Measurements from ENCODE around the gene TXNRD2. TPM values are rescaled to one million over a fixed set of nuclear protein-coding genes. Genes with fewer than 3 reads are reported as not detected.

TXNRD2 gene
- total RNA-seq, 6 experiments from 2014 or later, result 35.9 to 47.8 (median 44.3) TPM

GRCh38 chr22:19882446-19883381, 58.9 kb downstream of the TXNRD2 start:
- no CpG with 5 or more reads among the region's 26 CpGs for WGBS (ENCODE audit: insufficient coverage, low coverage, low lambda C conversion rate, missing lambda C conversion rate)
- Histone ChIP-seq H3K4me3 (no peak overlapping the region), H3K9me3 (no peaks in the 10 kb centered on the region), H3K36me3 (no peaks in the 10 kb centered on the region), H3K27me3 (no peaks in the 10 kb centered on the region), H3K4me1 (no peaks in the 10 kb centered on the region), H3K27ac (no peak overlapping the region)
- ATAC-seq (no peak), DNase-seq (peak in 2 of 3 donors; percentile 5 to 47)
- intact Hi-C loops (cut with DNase I), result no loop called here
- TF ChIP-seq CTCF (IDR thresholded peaks at IDR 0.05), result no peak
- TF ChIP-seq POLR2A (IDR thresholded peaks at IDR 0.05), result no peak

DNA sequence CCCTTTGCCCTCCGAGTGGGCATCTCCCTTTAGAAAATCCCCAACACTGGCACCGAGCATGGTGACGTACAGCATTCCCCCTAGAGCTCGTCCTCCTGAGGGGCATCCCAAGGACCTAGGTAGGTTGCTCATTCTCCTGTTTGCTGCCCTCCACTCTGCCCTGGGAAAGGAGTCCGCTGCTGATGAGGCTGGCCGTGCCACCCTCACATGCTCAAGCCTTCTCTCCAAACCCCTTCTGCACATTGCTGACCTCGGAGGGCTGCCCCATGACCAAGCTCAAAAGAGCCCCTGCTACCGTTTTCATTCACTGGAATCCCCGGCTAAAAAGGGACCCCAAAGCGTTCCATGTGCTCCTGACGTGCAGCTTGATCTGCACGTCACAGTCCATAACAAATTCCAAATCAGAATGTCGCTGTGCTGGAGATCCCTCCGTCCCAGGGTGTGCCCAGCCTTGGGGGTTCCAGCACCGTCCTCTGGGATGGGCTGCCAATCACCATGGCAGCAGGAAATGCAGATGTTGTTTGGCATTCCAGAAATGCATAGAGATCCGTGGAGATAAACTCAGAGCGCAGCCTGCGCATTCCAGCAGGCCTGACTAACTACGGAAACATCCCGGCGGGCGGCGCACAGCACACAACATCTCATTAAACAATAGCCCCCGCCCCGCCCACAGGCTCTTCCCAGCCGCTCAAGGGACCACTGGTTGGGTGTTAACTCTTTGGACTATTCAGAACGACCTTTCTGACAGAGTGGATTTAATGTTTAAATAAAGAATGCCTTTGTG, 60.6 kb downstream of the TXNRD2 start:
- H3K36me3 ChIP-seq, result no peaks in the 10 kb centered on the region
- WGBS (ENCODE audit: insufficient coverage, low coverage, low lambda C conversion rate, missing lambda C conversion rate), result 75% methylated on average over 17 of the region's 27 CpGs
- H3K27me3 ChIP-seq, result no peaks in the 10 kb centered on the region
- peak in 1 of 3 donors; percentile 18 for DNase-seq
- no peak overlapping the region for H3K27ac ChIP-seq
- no peaks in the 10 kb centered on the region for H3K9me3 ChIP-seq
- no peak for ATAC-seq
- no peak for TF ChIP-seq POLR2A (IDR thresholded peaks at IDR 0.05)
- no peak for TF ChIP-seq CTCF (IDR thresholded peaks at IDR 0.05)
- H3K4me3 ChIP-seq, result no peak overlapping the region
- intact Hi-C loops (cut with DNase I), result no loop called here
- no peaks in the 10 kb centered on the region for H3K4me1 ChIP-seq

DNA sequence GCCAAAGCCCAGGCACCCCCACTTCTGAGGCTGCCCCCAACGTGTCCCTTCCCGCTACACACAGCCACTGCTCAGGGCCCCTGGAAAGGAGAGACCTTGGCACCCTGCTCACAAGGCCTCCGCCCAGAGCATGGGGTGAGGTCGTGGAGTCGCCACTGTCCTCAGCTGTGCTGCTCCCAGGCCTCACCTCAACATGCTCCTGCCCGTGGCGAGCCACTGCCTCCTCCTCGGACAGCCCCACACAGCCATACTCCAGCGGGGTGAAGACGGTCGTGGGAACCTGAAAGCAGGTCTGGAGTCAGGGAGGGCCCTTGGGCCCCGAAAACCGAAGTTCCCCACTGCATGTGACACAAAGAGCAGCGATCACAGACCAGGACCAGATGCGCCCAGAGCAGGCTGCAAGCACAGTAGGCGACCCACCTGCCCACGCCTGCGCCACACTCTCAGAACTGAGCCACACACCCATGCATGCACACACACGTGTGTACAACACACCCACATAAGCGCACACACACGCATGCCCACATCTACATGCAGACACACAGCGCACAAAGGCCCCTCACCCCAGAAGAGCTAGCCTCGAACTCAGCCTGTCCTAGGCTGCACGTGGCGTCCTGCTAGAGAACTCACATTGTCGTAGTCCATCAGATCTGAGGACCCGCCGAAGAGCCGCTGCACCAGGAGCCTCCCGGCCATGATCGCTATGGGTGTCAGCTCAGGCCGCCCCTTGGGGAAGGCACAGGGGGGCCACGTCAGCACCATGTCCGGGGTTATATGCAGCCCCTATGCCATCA, 61.4 kb downstream of the TXNRD2 start:
- Histone ChIP-seq H3K27me3 (no peaks in the 10 kb centered on the region), H3K4me3 (no peak overlapping the region), H3K36me3 (no peaks in the 10 kb centered on the region), H3K27ac (no peak overlapping the region), H3K4me1 (no peaks in the 10 kb centered on the region), H3K9me3 (no peaks in the 10 kb centered on the region)
- no peak for ATAC-seq
- peak in 2 of 3 donors; percentile 17 to 42 for DNase-seq
- 100% methylated on average over 1 of the region's 34 CpGs for WGBS (ENCODE audit: insufficient coverage, low coverage, low lambda C conversion rate, missing lambda C conversion rate)
- intact Hi-C loops (cut with DNase I), result loop anchor here in 1 of 2 donors (10.0 kb wide), 1 partner anchor 125 kb away; no protein-coding TSS in a partner anchor
- no peak for TF ChIP-seq CTCF (IDR thresholded peaks at IDR 0.05)
- TF ChIP-seq POLR2A (IDR thresholded peaks at IDR 0.05), result no peak

- TF ChIP-seq POLR2A (IDR thresholded peaks at IDR 0.05) (no peak), CTCF (IDR thresholded peaks at IDR 0.05) (no peak)
Measured at GRCh38 chr22:19879643-19879991, 62.0 kb downstream of the TXNRD2 start.

More at GRCh38 chr22:19879643-19879991, 62.0 kb downstream of the TXNRD2 start:
- H3K36me3 ChIP-seq, result no peaks in the 10 kb centered on the region
- no peak for ATAC-seq
- no peaks in the 10 kb centered on the region for H3K9me3 ChIP-seq
- no peaks in the 10 kb centered on the region for H3K4me1 ChIP-seq
- H3K27me3 ChIP-seq, result no peaks in the 10 kb centered on the region
- H3K27ac ChIP-seq, result no peak overlapping the region
- DNase-seq, result peak in 2 of 3 donors; percentile 17 to 48
- no peak overlapping the region for H3K4me3 ChIP-seq
- intact Hi-C loops (cut with DNase I), result loop anchor here in 1 of 2 donors (10.0 kb wide), 1 partner anchor 125 kb away; no protein-coding TSS in a partner anchor
- no CpG with 5 or more reads among the region's 4 CpGs for WGBS (ENCODE audit: insufficient coverage, low coverage, low lambda C conversion rate, missing lambda C conversion rate)

Measured in right lobe of liver (tissue), 6 donors.